ENCODE data around the gene PEX11B. TPM values are rescaled to one million over a fixed set of nuclear protein-coding genes. Genes with fewer than 3 reads are reported as not detected.

Gene PEX11B
- polyA plus RNA-seq, 1 experiment = 34.9 TPM

DNA sequence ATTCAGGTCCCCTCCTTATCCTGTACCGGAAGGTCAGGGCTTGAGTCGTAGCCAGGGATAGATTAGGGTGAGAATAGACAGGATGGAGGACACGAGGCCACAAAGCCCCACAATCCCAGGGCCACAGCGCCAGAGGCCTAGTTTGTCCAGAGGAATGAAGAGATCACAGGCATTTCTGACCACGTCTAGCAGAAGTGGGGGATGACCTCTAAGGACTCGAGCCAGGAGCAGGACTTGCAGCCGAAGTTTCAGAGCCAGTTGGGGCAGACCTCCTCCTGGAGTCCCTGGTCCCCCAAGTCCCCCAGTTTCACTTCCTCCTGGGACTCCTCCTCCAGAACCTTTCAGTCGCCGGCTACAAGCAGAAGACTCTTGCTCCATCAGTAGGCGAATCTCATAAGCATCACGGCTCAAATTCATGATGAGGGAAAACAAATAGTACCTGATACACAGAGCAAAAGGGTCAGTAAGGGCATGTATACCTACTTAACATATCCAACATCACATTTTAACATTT lies 6.3 kb downstream of the PEX11B start:
- H3K36me3 ChIP-seq (ENCODE audit: control insufficient read depth, insufficient read depth, low read length) = peaks cover 2% of the 10 kb centered on the region
- ChIA-PET CTCF (interaction anchor here (1.7 to 8.4 kb wide), 4 partner anchors 19 to 87 kb away, joined by 4 to 193 read pairs (median 36); partner anchors contain the start of gene NUDT17), POLR2A (no interaction called here)
- H3K4me3 ChIP-seq (ENCODE audit: low read depth, low read length) = no peak overlapping the region
- no peaks in the 10 kb centered on the region for H3K27me3 ChIP-seq (ENCODE audit: control insufficient read depth, insufficient read depth, low read length)
- no peak for DNase-seq (ENCODE audit: low read depth)
- TF ChIP-seq, protein P1, sequence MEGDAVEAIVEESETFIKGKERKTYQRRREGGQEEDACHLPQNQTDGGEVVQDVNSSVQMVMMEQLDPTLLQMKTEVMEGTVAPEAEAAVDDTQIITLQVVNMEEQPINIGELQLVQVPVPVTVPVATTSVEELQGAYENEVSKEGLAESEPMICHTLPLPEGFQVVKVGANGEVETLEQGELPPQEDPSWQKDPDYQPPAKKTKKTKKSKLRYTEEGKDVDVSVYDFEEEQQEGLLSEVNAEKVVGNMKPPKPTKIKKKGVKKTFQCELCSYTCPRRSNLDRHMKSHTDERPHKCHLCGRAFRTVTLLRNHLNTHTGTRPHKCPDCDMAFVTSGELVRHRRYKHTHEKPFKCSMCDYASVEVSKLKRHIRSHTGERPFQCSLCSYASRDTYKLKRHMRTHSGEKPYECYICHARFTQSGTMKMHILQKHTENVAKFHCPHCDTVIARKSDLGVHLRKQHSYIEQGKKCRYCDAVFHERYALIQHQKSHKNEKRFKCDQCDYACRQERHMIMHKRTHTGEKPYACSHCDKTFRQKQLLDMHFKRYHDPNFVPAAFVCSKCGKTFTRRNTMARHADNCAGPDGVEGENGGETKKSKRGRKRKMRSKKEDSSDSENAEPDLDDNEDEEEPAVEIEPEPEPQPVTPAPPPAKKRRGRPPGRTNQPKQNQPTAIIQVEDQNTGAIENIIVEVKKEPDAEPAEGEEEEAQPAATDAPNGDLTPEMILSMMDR (IDR thresholded peaks at IDR 0.05; ENCODE audit: insufficient read depth, low read depth, low read length) = no peak

DNA sequence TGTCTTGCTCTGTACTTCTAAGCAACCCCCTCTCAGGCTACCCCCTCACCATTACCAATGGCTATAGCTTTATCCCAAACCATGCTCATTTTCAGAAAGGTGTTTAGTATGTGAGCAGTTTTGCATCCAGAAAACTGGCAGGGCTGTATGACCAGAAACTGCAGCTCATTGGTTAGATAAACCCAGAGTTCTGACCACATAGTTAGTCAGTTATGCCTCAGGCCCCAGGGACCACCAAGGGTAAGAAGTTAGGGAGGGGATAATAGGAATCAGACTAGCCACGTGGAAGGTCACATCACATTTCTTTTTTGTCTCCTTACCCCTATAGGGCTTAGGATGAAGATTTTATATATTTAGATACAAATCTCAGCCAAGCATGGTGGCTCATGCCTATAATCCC lies 9.9 kb downstream of the PEX11B start:
- TF ChIP-seq, protein P1 (IDR thresholded peaks at IDR 0.05; ENCODE audit: insufficient read depth, low read depth, low read length) = no peak
- Histone ChIP-seq H3K4me3 (ENCODE audit: low read depth, low read length) (no peak overlapping the region), H3K27me3 (ENCODE audit: control insufficient read depth, insufficient read depth, low read length) (no peaks in the 10 kb centered on the region), H3K36me3 (ENCODE audit: control insufficient read depth, insufficient read depth, low read length) (no peaks in the 10 kb centered on the region; the same call in 1 of the 2 replicates)
- ChIA-PET CTCF (interaction anchor here (0.6 to 8.4 kb wide), 11 partner anchors 10 to 61 kb away, joined by 3 to 193 read pairs (median 6); partner anchors contain the start of genes ANKRD35, NUDT17, PIAS3 and RBM8A), POLR2A (interaction anchor here (0.6 to 0.7 kb wide), 3 partner anchors 17 to 49 kb away, joined by 3 read pairs; partner anchors contain the start of gene LIX1L)
- DNase-seq (ENCODE audit: low read depth) = no peak

DNA sequence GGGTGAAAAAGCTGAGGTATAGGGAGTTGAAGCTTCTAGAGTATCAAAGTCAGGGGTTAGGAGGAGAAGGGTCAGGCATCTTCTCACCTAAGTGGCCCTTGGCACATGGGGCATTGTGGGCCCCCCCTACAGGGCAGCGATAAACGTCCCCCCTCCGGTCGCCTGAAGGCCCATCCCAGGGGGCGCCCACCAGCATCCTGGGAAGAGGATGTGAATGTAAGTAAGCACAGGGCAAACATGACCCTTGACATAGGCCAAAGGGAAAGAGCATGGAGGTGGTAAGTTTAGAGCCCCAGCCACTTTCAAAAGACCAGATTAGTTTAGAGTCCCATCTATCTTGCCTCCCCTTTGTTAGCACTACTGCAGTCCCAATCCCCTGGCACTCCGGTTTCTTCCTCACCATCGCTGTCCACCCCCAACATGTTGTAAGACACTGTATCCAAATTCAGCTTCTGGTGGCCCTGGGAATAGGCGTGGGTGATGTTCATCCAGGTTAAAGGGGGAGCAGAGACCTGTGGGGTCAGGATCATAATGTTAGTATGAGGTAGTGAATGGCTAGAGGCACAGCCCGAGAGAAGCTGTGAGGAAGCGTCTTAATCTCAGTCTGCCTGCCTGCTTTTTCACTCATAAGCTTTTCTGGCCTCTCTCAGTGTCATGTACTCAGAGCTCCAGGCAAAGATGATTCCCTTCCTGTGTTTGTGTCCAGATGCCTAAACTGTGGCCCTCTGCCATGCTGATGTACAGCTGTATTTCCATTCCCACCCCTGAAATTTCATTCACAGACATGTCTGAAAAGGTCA lies 11.4 kb downstream of the PEX11B start:
- CTCF ChIA-PET = interaction anchor here (1.5 to 8.4 kb wide), 3 partner anchors 14 to 60 kb away, joined by 6 to 193 read pairs (median 58); partner anchors contain the start of genes NUDT17 and RBM8A

DNA sequence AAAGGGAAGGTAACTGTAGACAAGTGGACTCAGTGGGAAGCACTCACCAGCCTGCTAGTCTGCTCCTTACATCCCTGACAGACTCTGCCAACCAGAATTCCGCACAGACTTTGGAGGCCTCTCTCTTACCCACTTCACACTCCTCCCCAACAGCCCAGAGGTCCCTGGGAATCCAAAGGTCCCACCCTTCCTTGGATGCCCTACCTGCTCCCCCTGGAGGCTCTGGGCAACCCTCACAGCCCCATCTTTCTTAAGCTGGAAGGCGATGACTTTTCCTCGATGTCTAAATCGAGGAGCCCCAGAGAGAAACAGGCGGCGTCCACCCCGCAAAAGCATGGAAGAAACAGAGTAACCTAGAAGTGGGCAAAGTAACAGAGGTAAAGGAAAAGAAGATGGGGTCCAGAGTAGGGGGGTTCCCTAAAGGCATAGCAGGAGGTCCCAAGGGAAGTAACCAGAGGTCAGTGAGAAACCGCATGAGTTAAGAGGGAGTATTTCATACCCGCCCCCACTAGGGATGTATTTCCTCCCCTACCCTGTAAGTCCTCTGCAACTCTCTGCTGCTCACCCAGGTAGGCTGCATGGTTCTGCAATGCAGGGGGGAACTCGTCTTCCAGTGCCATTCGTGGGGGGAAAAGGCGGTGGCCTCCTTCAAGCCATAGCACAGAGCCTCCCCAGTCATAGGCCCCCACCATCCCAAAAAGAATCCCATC lies 17.1 kb downstream of the PEX11B start:
- no peak for DNase-seq (ENCODE audit: low read depth)
- H3K4me3 ChIP-seq (ENCODE audit: low read depth, low read length) = no peak overlapping the region
- no peaks in the 10 kb centered on the region for H3K27me3 ChIP-seq (ENCODE audit: control insufficient read depth, insufficient read depth, low read length)
- ChIA-PET POLR2A (no interaction called here), CTCF (no interaction called here)
- TF ChIP-seq, protein P1 (IDR thresholded peaks at IDR 0.05; ENCODE audit: insufficient read depth, low read depth, low read length) = no peak
- no peaks in the 10 kb centered on the region; the same call in 1 of the 2 replicates for H3K36me3 ChIP-seq (ENCODE audit: control insufficient read depth, insufficient read depth, low read length)

More for the DNA sequence above, 11.4 kb downstream of the PEX11B start:
- Histone ChIP-seq H3K4me3 (ENCODE audit: low read depth, low read length) (no peak overlapping the region), H3K36me3 (ENCODE audit: control insufficient read depth, insufficient read depth, low read length) (no peaks in the 10 kb centered on the region; the same call in 1 of the 2 replicates), H3K27me3 (ENCODE audit: control insufficient read depth, insufficient read depth, low read length) (no peaks in the 10 kb centered on the region)
- TF ChIP-seq, protein P1 (IDR thresholded peaks at IDR 0.05; ENCODE audit: insufficient read depth, low read depth, low read length) = no peak
- POLR2A ChIA-PET = no interaction called here
- no peak for DNase-seq (ENCODE audit: low read depth)

DNA sequence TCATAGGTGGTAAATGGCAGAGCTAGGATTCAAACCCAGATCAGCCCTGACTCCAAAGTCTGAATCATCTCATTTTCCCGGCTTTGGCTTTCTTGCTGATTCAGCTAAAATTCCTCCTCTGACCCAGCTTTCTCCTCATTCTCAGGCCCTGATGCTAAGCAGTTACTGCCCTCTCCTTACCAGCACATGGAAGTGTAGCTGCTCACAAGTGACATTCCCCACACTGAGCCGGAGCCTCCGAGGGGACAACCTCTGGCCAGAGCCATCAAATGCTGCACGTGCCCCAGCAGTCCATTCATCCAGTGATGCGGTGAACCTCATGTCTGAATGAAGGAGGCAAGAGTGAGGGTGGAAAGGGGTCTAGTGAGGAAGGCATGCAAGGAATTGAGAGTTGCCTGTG lies 19.8 kb downstream of the PEX11B start:
- CTCF ChIA-PET = interaction anchor here (0.6 to 2.5 kb wide), 3 partner anchors 11 to 61 kb away, joined by 3 to 22 read pairs (median 3); partner anchors contain the start of gene ITGA10
- H3K27me3 ChIP-seq (ENCODE audit: control insufficient read depth, insufficient read depth, low read length) = no peaks in the 10 kb centered on the region
- no peaks in the 10 kb centered on the region for H3K36me3 ChIP-seq (ENCODE audit: control insufficient read depth, insufficient read depth, low read length)
- TF ChIP-seq, protein P1 (IDR thresholded peaks at IDR 0.05; ENCODE audit: insufficient read depth, low read depth, low read length) = no peak
- no peak for DNase-seq (ENCODE audit: low read depth)
- POLR2A ChIA-PET = no interaction called here
- no peak overlapping the region for H3K4me3 ChIP-seq (ENCODE audit: low read depth, low read length)

Data from BJ (cell line).